ENCODE results near the gene BCKDHB.

Gene BCKDHB

DNA sequence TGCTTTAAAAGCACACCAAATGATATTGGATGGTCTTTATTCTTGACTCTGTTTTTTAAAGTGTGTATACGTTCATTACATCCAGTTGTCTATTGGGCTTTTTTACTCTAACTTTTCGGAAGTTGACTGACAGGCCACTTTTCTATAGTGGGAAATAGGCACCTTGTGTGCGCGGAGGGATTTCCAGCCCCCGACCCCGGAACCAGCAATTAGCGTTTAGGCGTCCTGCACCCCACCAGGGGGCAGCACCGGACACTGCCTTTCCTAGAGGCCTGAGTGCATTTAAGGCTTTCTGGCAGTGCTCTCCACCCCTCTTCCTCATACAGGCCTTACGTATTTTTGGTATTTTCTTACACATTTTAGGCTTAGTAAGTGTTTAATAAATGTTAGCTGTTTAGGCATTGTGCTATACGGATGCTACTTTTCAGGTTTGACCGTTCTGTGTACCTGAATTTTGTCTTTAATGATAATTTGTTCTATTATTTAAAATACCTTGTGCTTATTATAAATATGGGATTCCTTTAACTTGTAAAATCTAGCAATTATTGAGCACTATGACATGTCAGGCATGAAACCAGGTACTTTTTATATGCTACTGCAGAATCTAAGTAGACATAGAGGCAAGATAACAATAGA is 231.8 kb downstream of the BCKDHB start:
- DNase-seq, result peak; percentile 50

DNA sequence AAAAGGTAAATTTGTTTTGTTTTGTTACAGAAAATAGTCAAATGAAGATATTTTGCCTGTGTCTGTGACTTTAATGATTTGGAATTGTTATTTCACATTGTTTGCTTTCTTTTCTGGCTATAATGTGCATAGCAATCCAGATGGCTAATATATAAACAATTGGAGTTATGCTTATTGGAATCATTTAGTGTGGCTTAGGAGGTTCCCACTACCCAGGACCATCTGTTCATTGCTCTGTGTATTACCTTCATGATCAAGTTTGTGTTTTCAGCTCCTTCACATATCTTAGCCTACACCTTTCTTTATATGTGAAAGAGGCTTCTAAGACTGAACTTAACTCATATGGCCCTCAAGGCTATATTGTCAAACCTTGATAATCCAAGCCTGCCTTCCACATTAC is 232.9 kb downstream of the BCKDHB start:
- DNase-seq, result no peak

DNA sequence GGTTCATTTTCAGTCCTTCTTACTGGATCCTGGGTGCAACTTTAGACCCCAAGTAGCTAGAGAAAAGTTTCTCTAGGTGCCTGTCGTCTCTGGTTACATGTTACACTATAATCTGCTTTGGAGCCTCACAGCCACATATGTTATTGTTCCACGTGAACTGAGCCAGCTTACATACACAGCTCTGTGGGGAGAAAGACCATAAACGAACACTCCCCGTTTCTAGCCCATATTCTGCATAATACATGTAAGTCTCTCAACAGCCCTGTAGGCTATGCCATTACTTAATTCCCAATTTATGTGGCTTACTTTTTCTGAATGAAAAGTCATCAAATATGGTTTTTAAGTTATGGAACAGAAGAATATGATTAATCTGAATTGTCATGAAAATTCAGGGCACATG is 233.8 kb downstream of the BCKDHB start:
- DNase-seq, result no peak

DNA sequence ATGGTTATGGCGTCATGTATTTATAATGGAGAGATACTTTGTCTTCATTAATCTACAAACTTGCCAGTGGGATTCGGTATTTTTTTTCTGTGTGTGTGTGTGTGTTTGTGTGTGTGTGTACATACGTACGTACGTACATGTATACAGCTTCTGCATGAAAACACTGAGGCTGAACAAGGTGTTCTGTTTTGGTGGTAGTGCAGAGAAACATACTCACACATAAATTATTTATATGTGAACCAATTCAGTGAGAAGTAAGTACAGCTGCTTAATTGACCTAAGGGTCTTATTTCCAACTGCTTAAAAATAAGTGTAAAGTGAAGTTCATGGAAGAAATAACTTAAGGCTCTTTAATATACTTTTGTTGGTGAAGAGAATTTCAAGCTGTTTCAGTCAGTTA is 234.2 kb downstream of the BCKDHB start:
- DNase-seq, result no peak

DNA sequence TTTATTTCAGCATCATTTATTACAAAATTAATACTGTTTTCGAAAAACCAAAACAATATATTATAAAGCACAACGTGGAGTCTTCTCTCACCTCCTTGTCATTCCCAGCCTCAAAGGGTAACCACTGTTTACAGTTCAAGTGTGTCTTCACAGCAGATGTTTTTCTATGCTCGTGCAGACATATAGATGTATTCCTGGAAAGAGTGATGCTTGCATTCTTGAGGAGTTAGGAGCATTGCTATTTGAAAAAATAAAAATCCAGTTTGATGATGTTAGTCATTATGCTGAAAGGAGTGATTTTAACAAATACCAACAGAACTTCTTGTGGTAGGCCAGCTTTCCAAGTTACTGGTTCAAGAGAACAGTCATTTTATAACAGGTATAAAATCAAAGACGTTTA is 234.9 kb downstream of the BCKDHB start:
- DNase-seq, result no peak

DNA sequence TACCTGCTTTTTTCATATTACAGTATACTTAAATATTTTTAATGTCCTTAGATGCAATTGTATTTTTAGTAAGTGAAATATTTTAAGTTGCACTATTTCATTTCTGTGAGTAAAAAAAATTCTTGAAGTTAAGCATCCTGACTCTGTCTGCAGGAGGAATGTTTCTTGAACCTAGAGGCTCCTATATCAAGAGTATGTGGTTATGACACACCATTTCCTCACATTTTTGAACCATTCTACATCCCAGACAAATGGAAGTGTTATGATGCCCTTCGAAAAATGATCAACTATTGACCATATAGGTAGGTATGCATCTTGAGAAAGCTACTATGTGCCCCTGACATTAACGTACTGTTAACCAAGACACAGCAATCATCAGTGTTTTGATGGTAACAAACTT is 237.0 kb downstream of the BCKDHB start:
- no peak for DNase-seq

DNA sequence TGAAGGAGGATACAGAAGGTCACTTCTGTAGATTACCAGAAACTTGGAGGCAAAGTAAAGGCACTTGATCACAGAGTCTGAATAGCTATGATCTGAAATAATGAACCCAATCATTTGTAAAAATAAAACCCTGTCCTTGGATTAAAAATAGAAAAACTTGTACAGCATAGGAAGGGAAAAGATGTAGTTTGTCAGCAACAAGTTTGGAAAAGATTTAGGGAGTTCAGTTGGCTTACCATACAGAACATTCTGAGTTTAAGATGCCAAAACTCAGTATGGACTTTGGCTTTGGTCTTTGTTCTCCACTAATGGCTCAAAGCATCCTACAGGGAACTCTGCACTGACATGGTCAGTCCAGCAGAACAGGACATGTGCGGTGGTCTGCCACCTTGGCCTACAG is 240.6 kb downstream of the BCKDHB start:
- no peak for DNase-seq

DNA sequence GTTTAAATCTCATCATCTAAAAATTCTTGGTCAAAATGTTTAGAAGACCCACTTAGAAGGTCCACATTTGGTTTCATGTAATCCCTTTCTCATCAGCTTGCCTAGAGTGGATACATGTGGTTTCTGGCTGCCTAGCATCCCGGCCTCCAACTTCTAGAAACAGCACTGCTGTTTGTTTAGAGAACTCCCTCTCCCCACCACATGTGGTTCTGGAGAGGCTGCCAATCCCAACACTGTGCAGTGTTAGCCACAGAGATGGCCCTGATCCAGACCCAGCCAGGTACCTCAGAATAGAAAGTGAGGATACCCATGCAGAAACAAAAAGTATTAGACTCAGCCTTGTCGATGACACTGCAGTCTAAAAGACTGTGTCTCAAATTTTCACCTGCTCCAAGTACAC is 241.8 kb downstream of the BCKDHB start:
- no peak for DNase-seq

DNA sequence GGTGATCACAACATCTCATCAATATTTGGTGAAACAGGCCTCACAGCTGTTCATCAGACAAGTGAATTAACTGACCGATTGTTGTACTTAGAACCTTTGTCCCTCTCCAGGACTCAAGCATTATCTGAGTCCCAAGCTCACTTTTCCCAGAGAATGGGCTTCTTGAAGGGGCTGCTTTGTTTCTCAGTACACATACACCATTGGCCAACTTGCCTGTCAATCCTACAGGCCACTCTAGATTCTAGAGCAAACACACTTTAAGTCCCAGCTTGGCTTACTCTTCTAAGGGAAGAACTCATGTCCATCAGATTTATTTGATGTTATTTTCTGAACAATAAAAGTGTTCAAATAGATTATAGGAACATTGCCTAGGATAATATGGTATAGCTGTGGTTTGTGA is 249.5 kb downstream of the BCKDHB start:
- no peak for DNase-seq

DNA sequence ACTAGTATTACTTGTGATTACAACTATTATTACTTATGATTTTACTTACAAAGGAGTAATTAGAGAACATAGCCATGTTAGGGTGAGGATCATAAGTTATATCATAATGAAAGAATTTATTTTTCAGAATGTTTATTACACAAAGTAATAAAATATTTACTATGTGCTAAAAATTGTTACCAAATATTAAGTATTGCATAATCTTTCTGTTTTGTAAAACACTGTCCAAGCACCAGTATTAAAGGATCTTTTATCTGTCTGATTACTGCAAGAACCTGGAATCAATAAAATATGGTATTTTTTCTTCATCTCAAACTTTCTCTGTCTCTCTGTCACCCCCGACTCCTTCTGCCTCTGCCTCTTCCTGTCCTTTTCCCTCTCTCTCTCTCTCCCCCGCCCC is 250.1 kb downstream of the BCKDHB start:
- DNase-seq, result no peak

DNA sequence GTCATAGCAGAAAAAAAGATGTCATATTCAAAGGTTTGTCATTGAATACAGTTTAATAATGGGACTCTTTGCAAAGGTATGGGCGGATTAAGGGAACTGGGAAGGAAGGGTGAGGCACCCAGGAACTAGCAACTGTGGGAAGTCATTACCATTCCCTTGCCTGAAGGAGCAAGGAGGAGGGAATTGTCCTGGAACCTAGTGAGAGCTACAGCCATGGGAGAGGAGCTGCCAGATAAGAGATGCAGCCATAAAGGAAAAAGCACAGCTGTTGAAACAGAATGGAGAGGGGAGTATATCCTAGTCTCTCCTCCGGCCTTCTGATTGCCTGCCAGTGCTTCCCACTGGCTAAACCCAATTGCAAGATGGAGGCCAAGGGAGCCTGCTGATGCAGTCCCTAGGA is 250.6 kb downstream of the BCKDHB start:
- no peak for DNase-seq

DNA sequence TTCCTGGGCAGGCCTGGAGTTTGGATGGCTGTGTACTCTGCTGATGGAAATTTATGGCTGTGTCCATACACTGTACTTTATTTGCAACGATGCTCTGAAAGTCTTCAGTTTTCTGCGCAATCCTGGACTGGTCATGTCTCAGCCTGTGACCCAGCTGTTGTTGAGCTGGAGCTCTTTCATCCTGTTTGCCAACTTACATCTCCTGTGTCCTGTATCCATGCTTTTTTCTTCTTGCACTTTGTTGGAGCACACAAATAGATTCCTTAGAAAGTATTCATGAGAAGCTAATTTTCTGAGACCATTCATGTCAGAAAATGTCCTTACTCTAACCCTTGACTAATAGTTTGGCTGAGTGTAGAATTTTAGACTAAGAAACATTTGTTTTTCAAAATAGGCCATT is 251.2 kb downstream of the BCKDHB start:
- no peak for DNase-seq

DNA sequence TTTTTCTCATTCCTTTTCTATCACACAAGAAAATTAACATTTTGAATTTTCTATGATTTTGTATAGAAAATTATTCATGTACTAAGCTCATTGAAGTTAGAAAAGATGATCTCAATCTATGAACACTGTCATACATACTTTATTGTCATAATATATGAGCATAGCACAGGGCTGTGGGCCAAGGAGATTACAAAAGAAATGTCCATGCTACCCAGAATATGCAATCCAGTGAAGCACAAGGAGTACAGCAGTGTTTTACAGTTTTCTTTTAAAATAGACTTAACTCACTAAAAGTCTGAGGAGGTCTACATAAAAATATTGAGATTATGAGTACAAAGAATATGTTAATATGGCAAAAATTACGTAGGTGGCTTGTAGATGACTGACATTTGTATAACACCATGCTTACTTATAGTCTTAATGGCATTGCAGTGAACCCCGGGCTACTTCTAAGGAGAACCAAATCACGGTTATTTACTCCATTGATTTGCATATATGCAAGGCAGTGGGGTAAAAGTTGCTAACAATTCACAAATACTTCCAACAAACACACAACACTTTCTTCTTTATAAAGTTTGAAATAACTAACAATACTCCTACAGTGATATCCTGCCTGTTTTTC is 257.1 kb downstream of the BCKDHB start:
- DNase-seq, result no peak

DNA sequence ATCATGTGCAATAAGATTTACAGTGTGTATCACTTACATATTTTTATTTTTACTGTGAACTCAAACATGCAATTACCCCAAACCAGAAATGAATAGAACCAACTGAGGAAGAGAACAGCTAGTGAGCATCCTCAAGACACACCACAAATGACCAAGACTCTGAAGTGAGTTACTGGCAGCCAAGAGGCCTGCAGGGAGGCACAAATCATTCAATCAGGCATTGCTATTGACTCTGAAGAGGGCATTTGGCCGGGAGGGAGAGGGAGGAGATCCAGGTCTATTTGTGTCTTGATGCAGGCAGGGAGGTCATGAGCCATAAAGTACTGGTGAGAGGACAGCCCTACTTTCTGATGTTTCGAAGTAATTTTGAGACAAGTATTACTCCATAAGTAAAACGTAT is 257.7 kb downstream of the BCKDHB start:
- no peak for DNase-seq

DNA sequence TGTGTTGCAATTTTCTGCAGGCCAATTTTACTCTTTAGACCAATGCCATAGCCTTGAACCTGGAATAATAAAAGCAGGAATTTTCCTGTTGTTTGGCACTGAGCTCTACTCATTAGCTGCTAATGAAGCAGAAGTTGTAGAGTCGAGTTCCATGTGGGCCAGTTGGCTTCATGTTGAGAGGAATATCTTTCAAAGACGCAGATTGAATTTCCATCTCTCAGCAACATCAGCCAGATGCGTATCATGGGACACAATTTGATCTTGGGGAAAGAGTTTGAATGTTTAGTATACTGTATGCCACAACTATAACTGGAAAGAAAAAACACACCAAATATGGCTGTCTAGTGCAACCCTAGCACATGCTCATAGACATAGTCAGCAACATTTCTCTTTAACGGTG is 259.6 kb downstream of the BCKDHB start:
- DNase-seq, result no peak

DNA sequence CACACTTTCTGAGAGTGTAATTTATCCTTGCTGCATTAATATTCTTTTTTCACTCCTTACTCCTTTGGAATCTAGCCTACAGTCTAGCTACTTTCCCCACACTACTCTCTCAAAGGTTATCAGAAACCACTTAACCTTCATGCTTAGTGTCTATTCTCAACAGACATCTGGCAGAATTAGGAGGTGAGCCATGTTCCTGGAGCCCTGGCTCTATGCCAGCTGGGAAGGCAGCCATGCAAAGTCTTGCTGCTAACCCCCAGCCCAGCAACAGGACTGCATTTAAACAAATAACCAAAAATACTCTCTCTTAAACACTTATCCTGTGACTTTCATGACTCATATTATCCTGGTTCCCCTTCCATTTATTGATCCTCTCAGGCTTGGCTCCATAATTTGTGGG is 260.2 kb downstream of the BCKDHB start:
- no peak for DNase-seq

DNA sequence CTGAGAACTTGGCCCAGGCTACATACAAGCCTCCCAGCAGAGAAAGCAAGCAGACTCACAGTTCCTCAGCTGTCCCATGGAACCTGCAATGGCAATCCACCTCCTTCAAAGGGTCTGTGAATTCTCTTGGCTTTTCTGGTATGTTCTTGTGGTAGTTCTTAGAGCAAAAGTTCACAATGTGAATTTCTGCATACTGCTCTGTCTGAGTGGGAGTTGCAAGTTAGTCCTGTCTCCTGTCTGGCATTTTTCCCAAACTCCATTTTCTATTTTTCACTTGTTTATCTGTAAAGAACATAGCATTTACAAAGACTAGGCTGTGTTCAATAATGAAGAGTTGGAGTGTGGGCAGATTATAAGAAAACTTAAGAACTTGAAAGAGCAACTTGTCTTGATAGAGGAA is 269.9 kb downstream of the BCKDHB start:
- DNase-seq, result no peak

DNA sequence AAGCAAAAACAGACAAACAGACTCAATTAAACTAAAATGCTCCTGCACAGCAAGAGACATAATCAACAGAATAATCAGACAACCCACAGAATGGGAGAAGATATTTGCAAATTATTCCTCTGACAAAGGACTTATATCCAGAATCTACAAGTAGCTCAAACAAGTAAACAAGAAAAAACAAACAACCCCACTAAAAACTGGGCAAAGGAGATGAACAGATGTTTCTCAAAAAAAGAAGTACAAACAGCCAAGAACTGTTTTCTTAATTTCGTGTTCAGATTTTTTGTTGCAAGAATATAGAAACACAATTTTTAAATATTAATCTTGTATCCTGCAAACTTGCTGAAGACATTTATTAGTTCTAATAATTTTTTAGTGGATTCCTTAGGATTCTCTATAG is 274.1 kb downstream of the BCKDHB start:
- DNase-seq, result no peak

DNA sequence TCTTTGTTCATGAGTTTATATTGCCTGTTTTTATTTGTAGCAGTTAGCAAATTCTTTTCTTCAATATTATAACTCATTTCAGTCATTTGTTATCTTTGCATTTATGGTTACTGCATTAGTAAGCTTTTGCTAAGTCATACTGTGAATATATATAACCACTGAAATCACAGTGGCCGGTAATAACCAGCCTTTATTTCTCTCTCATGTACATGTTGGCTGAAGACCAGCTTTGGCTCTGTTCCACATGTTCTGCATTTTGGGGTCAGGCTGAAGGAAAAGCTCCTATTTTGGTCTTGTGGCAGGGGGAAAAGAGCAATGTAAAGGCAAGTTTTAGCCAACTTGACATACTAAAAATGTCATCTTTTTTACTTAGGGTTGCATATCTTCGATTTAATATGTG is 276.3 kb downstream of the BCKDHB start:
- DNase-seq, result no peak

DNA sequence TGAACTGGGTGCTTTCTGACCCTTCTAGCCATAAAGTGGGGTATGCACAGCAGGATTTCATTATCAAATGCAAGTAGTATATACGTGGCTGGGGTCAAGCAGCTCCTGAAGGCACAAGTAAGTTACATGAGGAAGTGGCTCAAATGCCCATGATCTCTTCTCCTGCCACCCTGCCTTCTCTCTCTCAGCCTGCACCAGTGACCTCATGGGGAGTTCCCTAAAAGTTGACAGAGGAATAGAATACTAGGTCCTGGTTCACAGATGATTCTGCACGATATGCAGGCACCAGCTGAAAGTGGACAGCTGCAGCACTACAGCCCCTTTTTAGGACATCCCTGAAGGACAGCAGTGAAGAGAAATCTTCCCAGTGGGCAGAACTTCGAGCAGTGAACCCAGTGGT is 282.0 kb downstream of the BCKDHB start:
- DNase-seq, result no peak

Measured in CD4-positive, alpha-beta T cell treated with Interleukin-4 for 4 hours (primary cell).